Iris pigment epithelial cell (primary cell): ENCODE data around the gene SELPLG.
A peak's percentile ranks its signal among the peaks of the same experiment; 100 is the strongest.
"Not testable (repeated sequence)": the region's sequence is repeated elsewhere in the genome, so short reads cannot be mapped to it uniquely, and the experiment has no call there.

Experiments
- DNase-seq: peaks from one replicate; pipeline ENCODE4 v3.0.0-alpha.2; 2011; ENCODE audit warnings: low read depth

Gene SELPLG

DNA sequence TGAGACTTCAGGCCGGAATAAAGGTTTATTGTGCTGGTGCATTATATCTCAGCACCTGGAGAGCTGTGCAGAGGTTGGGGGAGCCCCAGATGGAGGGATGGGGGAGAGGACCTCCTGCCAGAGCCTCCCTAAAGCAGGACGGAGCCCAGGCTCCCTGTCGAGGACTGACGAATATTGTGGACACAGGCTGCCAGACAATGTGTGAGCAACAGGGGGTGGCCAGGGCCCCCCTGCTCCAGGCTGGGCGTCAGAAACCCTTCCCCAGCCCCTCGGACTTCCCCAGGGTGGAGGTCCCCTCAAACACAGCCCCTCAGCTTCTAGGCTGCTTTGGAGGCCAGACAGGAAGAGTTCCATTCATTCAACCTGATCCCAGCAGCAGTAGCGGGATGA is 43.9 kb downstream of the SELPLG start:
- DNase-seq, result no peak

DNA sequence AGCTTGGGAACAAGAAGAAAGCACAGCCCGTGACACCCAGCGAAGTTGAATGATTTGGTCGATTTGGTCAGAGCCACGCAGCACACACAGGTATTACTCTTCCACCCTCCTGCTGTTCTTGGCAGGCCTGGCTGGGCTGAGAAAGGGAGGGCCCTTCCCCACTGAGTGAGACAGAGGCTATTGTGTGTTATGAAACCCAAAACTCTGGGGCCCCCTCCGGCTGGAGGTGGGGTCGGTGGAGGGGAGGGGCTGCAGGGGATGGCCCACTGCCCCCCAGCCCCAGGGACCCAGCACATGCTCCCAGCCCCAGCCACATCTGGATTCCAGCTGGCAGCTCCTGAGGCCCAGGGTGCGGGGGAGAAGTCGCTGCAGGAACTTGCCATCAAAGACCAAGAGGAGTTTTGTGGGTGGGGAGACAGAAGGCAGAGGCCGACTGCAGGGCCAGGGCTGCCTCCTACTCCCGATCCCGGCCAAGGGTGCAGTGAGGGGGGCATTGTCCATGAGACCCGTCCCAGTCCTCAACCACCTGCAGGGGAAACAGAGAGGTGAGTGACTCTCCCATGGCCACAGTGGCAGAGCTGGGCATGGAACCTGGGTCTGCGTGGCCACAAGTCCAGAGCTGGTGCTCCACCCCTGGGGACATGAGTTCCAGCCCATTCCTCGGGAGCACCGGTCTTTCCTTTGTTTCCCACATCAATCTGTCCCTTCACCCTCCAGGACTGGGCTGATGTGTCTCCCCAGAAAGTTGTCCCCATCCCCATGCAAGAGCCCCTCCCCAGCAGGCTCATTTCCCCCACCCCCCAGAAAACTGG is 44.5 kb downstream of the SELPLG start:
- no peak for DNase-seq

DNA sequence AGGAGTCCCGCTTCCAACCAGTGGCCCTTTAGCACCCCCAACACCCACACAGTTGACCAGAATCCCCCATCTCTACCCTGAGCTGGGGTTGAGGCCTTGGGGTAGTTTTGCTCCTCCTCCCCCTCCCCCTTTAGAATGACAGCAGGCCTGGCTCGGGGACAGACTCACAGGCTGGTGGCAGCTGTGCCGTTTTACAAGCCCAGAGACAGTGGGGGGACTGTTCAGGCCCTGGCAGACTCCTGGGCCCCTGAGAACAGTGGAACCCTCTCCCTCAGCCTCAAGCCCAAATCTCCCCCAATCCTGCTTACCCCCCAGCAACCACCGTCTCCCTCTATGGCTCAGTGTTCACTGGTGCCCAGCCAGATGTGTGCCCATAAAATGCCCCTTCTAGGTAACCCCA is 45.9 kb downstream of the SELPLG start:
- no peak for DNase-seq

DNA sequence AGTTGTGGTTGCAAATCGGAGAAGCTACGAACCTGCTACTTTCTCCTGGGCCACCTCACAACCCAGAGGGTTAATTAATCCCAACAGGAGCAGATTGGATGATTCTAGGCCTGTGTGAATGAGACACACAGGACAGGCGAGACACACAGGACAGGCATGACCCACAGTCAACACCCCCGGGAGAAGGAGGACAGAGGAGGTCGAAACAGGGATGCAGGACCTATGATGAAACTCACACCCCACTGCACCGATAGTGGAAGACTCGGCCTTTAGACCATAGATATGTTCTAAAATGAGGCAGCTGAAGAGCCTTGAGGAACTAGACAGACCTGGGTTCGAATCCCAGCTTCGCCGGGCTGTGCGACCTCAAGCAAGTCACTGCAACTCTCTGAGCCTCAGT is 47.4 kb downstream of the SELPLG start:
- no peak for DNase-seq

DNA sequence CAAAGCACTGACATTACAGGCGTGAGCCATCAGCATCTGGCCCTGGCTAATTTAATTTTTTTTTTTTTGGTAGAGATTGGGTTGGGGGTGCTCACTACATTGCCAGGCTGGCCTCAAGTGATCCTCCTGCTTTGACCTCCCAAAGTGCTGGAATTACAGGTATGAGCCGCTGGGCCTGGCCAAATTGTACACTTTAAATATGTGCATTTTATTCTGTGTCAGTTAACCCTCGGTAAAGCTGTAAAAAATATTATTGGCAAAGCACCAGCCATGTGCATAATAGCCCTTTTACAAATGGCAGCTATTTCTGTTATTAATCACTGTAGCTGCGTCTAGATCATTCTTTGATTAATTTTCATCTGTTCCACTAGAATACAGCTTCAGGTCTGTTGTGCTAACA is 47.8 kb downstream of the SELPLG start:
- no peak for DNase-seq

DNA sequence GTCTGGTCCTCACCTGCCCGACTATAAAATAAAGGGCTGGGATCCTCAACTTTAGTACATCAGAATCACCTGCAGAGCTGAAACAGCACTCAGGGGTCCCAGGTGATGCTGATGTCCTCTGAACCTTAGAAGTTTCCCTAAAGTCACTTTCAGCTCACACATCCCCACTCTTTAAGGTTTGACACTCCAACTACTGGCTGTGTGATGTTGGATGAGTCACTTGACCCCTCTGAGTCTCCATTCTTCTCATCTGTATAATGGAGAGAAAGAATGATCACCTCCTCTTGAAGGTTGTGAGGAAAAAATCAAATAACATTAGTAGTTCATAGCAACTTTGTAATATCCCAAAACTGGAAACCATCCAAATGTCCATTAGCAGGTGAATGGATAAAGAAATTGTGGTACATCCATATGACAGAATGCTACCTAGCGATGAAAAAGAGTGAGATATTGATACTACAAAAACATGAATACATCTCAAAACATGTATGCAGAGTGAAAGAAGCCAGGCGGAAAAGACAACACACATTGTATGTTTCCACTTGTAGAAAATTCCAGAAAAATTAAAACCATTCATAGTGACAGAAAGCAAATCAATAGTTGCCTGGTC is 49.1 kb downstream of the SELPLG start:
- no peak for DNase-seq

DNA sequence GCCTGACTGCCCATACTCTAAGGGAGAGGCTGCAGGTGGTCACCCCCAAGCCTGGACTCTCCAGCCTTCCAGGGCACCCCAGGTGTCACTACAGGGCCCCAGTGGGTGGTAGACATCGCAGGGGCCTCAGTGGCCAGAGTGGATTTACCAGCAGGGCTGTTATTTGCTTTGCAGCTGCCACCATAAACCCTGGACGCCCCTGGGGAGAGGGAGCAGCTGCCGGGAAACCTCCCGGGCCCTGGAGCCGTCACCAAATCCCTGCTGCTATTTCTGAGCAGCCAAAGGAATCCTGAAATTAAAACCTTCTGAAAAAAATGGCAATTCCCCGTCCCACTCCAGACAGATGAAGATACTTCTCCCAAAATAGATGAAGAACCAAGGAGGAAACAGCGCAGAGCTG is 49.7 kb downstream of the SELPLG start:
- DNase-seq, result no peak

DNA sequence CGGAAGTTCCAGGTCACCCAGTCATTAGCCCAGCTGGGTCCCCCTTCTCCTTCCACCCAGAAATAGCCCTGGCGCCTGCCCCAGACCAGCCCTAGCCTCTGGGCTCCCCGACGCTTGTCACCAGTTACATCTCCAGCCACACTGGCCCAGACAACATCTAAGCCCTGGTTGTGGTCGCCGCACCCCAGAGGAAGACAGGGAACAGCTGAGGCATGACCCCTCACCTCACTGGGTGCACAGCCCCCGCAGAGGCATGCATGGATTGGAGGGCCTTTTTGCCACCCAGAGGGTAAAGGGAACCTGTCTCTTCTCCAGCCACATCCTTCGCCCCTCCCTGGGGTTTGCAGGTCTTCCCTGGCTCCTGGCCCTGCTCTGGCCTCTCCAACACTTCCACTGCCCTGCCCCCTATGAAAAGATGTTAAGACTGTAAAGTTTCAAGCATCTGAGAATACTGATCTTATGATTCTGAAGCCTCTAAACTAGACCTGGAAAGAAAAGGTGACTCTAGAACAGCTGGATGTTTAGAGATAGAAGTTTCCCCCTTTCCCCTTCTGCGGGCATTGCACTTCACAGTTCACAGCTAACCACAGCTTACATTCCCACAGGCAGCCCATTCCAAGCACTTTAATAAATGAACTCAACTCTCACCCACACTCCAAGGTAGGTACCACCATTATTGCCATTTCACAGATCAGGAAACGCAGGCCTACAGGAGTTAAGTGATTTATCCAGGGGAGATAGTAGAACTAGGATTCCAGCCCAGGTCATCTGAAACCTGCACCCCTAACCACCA is 50.5 kb downstream of the SELPLG start:
- no peak for DNase-seq

DNA sequence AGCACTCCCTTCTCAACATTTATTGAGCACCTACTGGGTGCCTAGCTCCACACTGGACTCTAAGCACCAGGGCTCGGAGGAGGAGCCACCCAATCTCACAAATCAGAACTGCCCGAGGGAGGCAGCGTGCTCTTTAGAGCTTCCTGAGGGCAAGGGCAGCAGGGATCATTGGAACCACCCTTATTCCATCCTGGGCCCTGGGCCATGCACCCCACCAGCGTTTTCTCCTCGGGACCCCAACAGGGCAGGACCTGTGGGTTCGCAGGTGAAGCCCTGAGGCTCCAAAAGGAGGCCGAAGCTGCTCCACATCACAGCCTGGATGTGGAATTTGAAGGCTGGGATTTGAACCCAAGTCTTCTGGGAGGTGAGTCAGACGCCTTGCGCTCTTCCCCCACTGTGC is 51.2 kb downstream of the SELPLG start:
- no peak for DNase-seq

DNA sequence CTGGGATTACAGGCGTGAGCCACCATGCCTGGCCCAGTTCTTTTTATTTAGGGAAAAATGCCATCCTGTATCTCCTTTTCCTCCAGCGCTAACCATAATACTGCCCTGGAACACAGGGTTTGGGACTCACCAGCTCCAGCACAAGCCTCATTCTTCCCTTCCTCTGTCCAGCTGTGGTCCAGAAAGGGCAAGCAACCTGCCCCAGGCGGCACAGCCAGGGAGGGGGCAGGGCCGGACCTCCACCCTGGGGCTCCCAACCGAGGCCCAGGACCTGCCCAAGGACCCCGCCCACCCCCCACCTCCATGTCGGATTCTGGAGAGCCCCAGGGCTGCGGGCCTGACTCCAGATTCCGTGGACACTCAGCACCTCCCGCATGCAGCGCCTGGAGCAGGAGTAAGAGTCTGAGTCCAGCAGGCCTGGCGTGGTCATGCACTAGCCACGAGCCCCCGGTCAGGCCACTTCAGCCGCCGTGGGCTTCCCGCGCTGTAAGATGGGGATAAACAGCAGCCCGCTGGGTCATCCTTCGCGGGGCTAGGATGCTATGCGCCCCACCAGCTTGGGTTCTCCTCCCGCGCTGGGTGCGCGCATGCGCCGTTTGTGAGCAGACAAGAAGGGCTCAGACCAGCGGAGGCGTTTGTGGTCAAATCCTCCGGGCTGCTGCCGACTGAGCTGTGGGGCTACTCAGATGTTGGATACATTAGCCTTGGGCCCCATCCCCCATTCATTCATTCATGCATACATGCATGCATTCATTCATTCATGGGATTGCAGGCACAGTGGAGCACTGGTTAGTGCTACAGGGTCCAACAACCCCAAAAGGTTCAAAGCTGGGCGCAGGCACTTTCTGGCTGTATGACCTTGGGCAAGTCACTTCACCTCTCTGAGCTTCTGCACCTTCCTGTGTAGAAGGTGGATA is 52.1 kb downstream of the SELPLG start:
- DNase-seq, result no peak

DNA sequence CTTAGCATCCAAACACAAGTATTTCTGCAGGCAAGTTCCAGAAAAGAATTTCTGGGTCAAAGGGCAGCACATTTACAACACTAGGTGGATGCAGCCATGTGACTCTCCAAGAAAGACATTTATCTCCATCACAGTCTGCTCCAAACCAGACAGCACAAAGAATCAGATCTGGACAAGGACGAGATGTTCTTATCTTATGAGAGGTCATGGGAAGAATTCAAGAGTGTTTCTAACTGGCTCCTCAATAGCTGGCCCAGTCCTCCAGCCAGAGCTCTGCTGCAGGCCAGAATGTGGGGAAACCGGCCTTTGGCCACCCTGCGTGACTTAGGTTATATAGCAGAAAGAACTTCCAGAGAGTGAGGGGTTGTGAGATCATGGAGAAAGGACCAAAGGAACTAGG is 53.2 kb downstream of the SELPLG start:
- peak; percentile 57 for DNase-seq

DNA sequence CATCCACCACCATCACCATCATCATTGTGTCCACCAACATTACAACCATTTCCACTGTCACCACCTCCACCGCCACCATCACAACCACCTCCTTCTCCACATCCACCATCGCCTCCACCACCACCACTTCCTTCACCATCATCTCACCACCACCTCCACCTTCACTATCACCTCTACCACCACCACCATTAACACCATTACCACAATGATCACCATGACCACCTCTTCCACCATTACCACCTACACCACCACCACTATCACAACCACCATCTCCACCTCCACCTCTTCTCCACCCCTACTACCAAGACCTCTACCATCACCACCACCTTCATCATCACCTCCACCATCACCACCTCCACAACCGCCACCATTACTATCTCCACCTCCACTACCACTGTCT is 54.9 kb downstream of the SELPLG start:
- DNase-seq, result no peak

DNA sequence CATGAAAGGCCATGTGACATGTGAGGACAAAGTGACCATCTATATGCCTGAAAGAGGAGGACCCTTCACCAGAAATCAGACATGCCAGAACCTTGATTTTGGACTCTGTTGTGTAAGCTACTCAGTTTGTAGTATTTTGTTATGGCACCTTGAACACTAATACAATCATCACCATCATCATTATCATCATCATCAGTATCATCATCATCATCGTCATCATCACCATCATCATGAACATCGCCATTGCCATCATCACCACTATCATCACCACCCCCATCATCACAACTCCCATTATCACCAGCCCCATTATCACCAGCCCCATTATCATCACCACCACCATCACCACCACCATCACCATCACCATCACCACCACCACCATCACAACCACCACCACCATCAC is 55.4 kb downstream of the SELPLG start:
- DNase-seq, result no peak

DNA sequence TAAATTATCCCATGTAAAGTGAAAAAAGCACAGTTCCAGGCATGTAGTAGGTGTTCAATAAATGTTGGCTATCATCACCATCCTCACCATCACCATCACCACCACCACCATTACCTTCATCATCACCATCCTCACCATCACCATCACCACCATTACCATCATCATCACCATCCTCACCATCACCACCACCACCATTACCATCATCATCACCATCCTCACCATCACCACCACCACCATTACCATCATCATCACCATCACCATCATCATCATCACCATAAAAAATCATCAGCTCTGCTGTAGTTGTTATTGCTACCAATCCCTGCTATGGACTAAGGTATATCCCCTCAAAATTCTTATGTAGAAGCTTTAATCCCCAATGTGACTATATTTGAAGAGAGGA is 56.2 kb downstream of the SELPLG start:
- no peak for DNase-seq

DNA sequence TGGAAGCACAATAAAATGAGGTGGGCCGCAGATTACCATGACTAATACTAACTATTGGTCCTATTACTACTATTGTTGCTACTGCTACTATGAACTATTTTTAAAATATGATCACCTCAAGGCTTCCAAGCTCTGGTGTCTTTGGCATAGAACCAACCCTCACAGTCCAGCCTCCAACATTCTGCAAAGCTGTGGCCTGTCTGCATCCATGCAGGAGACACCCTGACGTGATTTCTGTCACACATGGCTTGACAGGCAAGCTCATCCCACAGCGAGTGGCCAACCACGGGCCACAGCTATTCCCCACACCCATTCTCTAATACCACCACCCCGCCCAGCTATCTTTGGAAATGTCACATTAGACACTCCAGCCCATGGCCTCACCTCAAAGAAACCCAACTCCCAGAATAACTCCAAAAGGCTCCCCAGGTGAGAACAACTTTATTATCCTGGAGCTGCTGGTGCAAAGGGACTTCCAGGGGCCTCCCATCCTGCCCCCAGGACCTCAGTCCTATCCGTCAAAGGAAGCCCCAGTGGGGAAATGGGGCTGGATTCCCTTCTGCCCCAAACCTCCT is 56.9 kb downstream of the SELPLG start:
- DNase-seq, result no peak

DNA sequence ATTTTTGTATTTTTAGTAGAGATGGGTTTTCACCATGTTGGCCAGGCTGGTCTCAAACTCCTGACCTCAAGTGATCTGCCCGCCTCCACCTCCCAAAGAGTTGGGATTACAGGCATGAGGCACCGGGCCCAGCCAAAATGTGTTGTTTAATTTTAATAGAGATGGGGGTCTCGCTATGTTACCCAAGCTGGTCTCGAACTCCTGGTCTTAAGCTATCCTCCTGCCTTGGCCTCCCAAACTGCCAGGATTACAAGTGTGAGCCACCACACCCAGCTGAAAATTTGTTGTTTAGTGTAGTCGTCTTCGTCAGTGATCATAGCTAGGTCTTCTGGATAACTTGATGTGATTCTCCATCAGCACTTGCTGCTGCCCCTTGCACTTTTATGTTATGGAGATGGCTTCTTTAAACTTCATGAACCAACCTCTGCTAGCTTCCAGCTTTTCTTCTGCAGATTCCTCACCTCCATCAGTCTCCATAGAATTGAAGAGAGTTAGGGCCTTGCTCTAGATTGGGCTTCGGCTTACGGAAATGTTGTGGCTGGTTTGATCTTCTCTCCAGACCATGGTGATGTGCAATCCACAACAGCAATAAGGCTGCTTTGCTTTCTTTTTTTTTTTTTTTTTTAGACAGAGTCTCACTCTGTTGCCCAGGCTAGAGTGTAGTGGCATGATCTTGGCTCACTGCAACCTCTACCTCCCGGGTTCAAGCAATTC is 58.3 kb downstream of the SELPLG start:
- DNase-seq, result no peak

DNA sequence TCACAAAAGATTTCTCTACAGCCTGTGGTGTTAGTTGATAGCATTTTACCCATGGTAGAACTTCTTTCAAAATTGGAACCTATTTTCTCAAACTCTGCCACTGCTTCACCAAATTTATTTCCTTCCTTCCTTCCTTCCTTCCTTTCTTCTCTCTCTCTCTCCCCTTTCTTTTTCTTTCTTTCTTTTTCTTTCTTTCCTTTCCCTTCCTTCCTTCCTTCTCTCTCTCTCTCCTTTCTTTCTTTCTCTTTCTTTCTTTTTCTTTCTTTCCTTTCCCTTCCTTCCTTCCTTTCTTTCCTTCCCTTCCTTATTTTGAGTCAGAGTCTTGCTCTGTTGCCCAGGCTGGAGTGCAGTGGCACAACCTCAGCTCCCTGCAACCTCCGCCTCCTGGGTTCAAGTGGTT is 59.4 kb downstream of the SELPLG start:
- DNase-seq, result not testable (repeated sequence)

DNA sequence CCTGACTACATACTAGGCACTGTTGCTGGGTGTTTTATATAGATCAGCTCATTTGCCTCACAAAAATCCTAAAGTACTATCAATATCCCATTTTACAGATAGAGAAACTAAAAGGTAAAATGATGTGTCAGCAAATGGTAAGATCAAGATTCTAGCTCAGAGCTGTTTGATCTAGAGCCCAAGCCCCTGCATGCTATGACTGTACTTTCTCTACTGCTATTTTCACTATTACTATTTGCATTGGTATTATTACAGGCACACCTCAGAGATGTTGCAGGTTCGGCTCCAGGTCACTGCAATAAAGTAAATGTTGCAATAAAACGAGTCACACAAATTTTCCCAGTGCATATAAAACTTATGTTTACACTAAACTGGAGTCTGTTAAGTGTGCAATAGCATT is 60.4 kb downstream of the SELPLG start:
- DNase-seq, result no peak

DNA sequence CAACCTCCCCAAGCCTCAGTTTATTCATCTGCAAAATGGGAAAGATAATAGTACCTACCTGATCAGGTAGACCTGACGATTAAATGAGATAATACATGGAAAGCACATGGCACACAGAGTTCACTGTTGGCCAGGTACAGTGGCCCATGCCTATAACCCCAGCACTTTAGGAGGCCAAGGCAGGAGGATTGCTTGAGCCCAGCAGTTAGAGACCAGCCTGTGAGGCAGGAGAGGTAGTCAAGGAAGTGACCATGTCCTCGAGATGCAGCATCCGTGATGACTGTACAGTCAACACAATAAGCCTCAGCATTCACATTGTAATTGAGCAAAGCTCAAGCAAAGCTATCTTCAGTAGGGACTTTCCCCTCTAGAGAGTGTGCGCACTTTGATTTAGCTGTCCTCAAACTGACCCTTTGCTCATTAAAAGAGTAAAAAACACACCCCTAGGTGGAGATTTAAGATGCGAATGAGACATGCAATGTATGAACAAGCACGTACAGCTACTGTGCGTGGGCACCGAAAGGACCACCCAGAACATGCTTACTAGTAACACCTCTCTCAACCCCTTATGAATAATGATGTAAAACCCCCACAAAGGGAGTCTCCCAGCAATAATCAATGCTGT is 61.4 kb downstream of the SELPLG start:
- peak; percentile 21 for DNase-seq
